Neural cell (in vitro differentiated cells): Measurements from ENCODE around the gene VPS13D. TPM values are rescaled to one million over a fixed set of nuclear protein-coding genes. Genes with fewer than 3 reads are reported as not detected.

Experiments used
- H2AFZ ChIP-seq: fragments of 200-600, 300-800 bp; sonication (generic), shearing (Covaris generic); 2 replicates; pipeline ENCODE4 v1.6.0; 2014; ENCODE audit warnings: low read depth, mild to moderate bottlenecking, antibody characterized with exemption, low read length, moderate library complexity
- H3F3A ChIP-seq: fragments of 200-600 bp; shearing (Covaris generic); 2 replicates; pipeline ENCODE4 v1.6.1; 2016; ENCODE audit warnings: mild to moderate bottlenecking, moderate library complexity, mixed read lengths, antibody characterized with exemption, low read length; ENCODE audit not compliant: insufficient read depth, poor library complexity, severe bottlenecking
- H3K27ac ChIP-seq: fragments of 200-600, 300-800 bp; sonication (generic), shearing (Covaris generic); 2 replicates; pipeline ENCODE4 v1.5.1; 2014; ENCODE audit warnings: mild to moderate bottlenecking, low read length, moderate library complexity
- H3K27me3 ChIP-seq: fragments of 300-800, 200-600 bp; sonication (generic), shearing (Covaris generic); 2 replicates; pipeline ENCODE4 v1.6.0; 2014; ENCODE audit warnings: mild to moderate bottlenecking, low read depth, low read length, moderate library complexity; ENCODE audit not compliant: insufficient read depth
- H3K36me3 ChIP-seq: fragments of 300-800, 200-600 bp; sonication (generic), shearing (Covaris generic); 2 replicates; pipeline ENCODE4 v1.5.1; 2014; ENCODE audit warnings: mild to moderate bottlenecking, antibody characterized with exemption, low read length, moderate library complexity; ENCODE audit not compliant: insufficient read depth
- H3K4me2 ChIP-seq: fragments of 300-800, 200-600 bp; sonication (generic), shearing (Covaris generic); 2 replicates; pipeline ENCODE4 v1.6.0; 2014; ENCODE audit warnings: mild to moderate bottlenecking, low read length
- H3K4me3 ChIP-seq: fragments of 300-800, 200-600 bp; sonication (generic), shearing (Covaris generic); 2 replicates; pipeline ENCODE4 v1.5.1; 2014; ENCODE audit warnings: mild to moderate bottlenecking, low read length, moderate library complexity
- H3K79me2 ChIP-seq: fragments of 200-600 bp; shearing (Covaris generic); replicated peaks from 2 replicates; pipeline ENCODE4 v1.6.0; 2014; ENCODE audit warnings: mild to moderate bottlenecking, low read length, moderate library complexity; ENCODE audit not compliant: insufficient read depth
- H3K9ac ChIP-seq: fragments of 300-800, 200-600 bp; sonication (generic), shearing (Covaris generic); 2 replicates; pipeline ENCODE4 v1.6.1; 2016; ENCODE audit warnings: mild to moderate bottlenecking, low read length, mixed read lengths
- H3K9me2 ChIP-seq: fragments of 200-600 bp; shearing (Covaris generic); 2 replicates; pipeline ENCODE4 v1.6.1; 2016; ENCODE audit warnings: mild to moderate bottlenecking, low read length, mixed read lengths; ENCODE audit not compliant: insufficient read depth
- H3K9me3 ChIP-seq: fragments of 200-600, 300-800 bp; sonication (generic), shearing (Covaris generic); 2 replicates; pipeline ENCODE4 v1.6.1; 2016; ENCODE audit warnings: mild to moderate bottlenecking, mixed run types, low read length, moderate library complexity, mixed read lengths
- H4K20me1 ChIP-seq: fragments of 200-600 bp; shearing (Covaris generic); 2 replicates; pipeline ENCODE4 v1.6.1; 2016; ENCODE audit warnings: mild to moderate bottlenecking, mixed run types; ENCODE audit not compliant: insufficient read depth
- EP300 ChIP-seq: fragments of 450-650 bp; conservative IDR thresholded peaks from 2 replicates; pipeline ENCODE4 v1.6.1; 2014; ENCODE audit warnings: antibody characterized with exemption, mild to moderate bottlenecking, moderate library complexity; ENCODE audit not compliant: poor library complexity, severe bottlenecking
- EZH2 ChIP-seq: fragments of 200-600, 300-800 bp; shearing (Covaris generic), sonication (generic); IDR thresholded peaks from 2 replicates; pipeline ENCODE4 v1.6.1; 2014; ENCODE audit warnings: antibody characterized with exemption, low read length, borderline replicate concordance, mild to moderate bottlenecking; ENCODE audit not compliant: insufficient read depth, poor library complexity, severe bottlenecking
- MXI1 ChIP-seq: fragments of 450-650 bp; conservative IDR thresholded peaks from 2 replicates; pipeline ENCODE4 v1.6.1; 2014; ENCODE audit warnings: antibody characterized with exemption, mild to moderate bottlenecking; ENCODE audit not compliant: poor library complexity, severe bottlenecking
- POLR2AphosphoS5 ChIP-seq: IDR thresholded peaks from 2 replicates; pipeline ENCODE4 v1.6.1; 2012
- RAD21 ChIP-seq: fragments of 450-650 bp; conservative IDR thresholded peaks from 2 replicates; pipeline ENCODE4 v1.6.1; 2014; ENCODE audit warnings: antibody characterized with exemption, mild to moderate bottlenecking, moderate library complexity
- REST ChIP-seq: IDR thresholded peaks from 2 replicates; pipeline ENCODE4 v1.6.1; 2012; ENCODE audit warnings: borderline replicate concordance
- SMC3 ChIP-seq: fragments of 450-650 bp; conservative IDR thresholded peaks from 2 replicates; pipeline ENCODE4 v1.6.1; 2014; ENCODE audit warnings: antibody characterized with exemption, mild to moderate bottlenecking, moderate library complexity; ENCODE audit not compliant: poor library complexity
- TAF1 ChIP-seq: IDR thresholded peaks from 2 replicates; pipeline ENCODE4 v1.6.1; 2012; ENCODE audit warnings: low read depth
- polyA plus RNA-seq: library from polyadenylated mRNA; depleted of rRNA; stranded (reverse); fragments of >200 nt; gene quantifications from 2 replicates; pipeline ENCODE4 v1.2.3, GENCODE V29; 2014
- TF ChIP-seq, protein P1 (sequence below): fragments of 450-650 bp; IDR thresholded peaks from 2 replicates; pipeline ENCODE4 v1.5.1; 2014; ENCODE audit warnings: antibody characterized with exemption, mild to moderate bottlenecking, moderate library complexity; ENCODE audit not compliant: poor library complexity, severe bottlenecking

The VPS13D gene
- polyA plus RNA-seq, 1 donor from 2014 or later, result 24.5 TPM

- H3K4me3 ChIP-seq, result no peak overlapping the region
- no peak overlapping the region for H2AFZ ChIP-seq
- no peaks in the 10 kb centered on the region for H3K9me3 ChIP-seq
- no peaks in the 10 kb centered on the region for H3F3A ChIP-seq
- no peak overlapping the region for H3K27ac ChIP-seq
- no peak for TF ChIP-seq MXI1
- H3K4me2 ChIP-seq, result no peak overlapping the region
- no peaks in the 10 kb centered on the region for H4K20me1 ChIP-seq
- no peak overlapping the region for H3K9ac ChIP-seq
- H3K36me3 ChIP-seq, result no peaks in the 10 kb centered on the region
- H3K9me2 ChIP-seq, result no peaks in the 10 kb centered on the region
- no peaks in the 10 kb centered on the region for H3K27me3 ChIP-seq
- H3K79me2 ChIP-seq, result no peaks in the 10 kb centered on the region
These were observed 45.7 kb upstream of the VPS13D start for GRCh38 chr1:12184008-12184681.

DNA sequence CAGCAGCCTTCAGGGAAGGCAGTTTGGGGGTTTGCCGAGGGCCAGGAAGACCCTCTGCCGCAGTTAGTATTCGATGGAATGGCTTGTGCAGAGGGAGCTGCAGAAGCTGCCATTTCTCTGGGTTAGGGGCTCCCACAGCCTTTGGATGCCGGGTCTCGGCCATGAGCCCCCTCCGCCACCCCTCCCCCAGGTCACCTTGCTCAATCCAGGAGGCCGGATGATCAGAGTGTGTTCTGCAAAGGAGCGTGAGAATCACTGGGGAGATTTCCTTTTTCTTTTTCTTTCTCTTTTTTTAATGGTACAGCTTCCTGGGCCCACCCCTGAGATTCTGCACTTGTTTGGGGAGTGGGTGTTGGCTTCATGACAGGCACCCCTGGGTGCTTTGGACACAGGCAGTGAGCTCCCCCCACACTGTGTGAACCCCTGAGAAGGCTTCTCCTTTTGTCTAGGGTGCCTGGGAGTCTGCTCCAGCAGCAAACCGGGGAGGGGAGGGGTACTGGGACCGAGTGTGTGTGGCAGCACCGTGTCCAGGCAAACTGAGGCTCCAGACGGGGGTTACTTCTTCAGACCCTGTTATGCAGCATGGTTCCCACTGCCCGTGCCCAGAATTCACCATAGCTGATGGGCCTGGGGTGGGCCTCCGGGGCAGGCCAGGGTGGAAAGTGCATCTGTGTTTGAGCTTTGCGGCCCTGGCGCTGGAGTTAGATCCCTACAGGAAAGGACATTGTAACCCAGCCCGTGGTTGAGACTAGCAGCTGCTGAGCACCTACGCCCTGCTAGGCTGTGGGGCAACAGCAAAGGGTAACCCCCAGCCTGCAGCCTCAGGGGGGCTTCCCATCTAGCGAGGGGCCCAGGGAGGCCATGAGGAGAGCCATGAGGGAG lies 44.6 kb upstream of the VPS13D start:
- no peak for TF ChIP-seq REST
- TF ChIP-seq MXI1, result no peak
- TF ChIP-seq SMC3, result no peak
- TF ChIP-seq EP300, result no peak
- TF ChIP-seq, protein P1, sequence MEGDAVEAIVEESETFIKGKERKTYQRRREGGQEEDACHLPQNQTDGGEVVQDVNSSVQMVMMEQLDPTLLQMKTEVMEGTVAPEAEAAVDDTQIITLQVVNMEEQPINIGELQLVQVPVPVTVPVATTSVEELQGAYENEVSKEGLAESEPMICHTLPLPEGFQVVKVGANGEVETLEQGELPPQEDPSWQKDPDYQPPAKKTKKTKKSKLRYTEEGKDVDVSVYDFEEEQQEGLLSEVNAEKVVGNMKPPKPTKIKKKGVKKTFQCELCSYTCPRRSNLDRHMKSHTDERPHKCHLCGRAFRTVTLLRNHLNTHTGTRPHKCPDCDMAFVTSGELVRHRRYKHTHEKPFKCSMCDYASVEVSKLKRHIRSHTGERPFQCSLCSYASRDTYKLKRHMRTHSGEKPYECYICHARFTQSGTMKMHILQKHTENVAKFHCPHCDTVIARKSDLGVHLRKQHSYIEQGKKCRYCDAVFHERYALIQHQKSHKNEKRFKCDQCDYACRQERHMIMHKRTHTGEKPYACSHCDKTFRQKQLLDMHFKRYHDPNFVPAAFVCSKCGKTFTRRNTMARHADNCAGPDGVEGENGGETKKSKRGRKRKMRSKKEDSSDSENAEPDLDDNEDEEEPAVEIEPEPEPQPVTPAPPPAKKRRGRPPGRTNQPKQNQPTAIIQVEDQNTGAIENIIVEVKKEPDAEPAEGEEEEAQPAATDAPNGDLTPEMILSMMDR, result no peak
- TF ChIP-seq EZH2, result no peak
- no peak for TF ChIP-seq POLR2AphosphoS5
- no peak for TF ChIP-seq TAF1
- TF ChIP-seq RAD21, result no peak
- Histone ChIP-seq H3K4me3 (no peak overlapping the region), H3K27ac (no peak overlapping the region), H3K9me3 (no peaks in the 10 kb centered on the region), H3K27me3 (no peaks in the 10 kb centered on the region), H3K36me3 (no peaks in the 10 kb centered on the region), H4K20me1 (no peaks in the 10 kb centered on the region), H3F3A (no peaks in the 10 kb centered on the region), H2AFZ (no peak overlapping the region), H3K79me2 (no peaks in the 10 kb centered on the region), H3K9ac (no peak overlapping the region), H3K4me2 (no peak overlapping the region), H3K9me2 (no peaks in the 10 kb centered on the region)
